Measurements from ENCODE around the gene SH3PXD2A. TPM values are rescaled to one million over a fixed set of nuclear protein-coding genes. Genes with fewer than 3 reads are reported as not detected.

The SH3PXD2A gene
- total RNA-seq, 2 donors from 2014 or later = 7.8 to 10.2 TPM

DNA sequence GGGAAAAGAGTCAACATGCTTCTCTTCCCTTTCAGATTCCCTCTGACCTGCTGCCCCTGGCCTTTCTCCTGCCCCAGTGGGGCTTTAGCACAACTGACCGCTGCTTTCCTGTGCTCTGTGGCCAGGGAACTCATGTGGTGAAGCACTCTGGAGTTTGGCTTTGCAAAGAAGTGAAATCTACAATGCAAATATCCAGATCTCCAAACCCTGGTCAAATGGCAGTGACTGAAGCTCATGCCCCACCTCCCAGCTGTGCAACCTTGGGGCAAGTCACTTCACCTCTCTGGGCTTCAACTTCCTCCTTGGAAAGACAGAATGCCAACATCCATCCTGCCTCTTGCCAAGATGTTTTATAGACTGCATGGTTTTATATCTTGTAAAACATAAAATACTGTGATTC lies 204.0 kb downstream of the SH3PXD2A start:
- no peak for ATAC-seq (replicated peaks in 1 of 2)
- no peaks in the 10 kb centered on the region for H3K36me3 Mint-ChIP-seq (ENCODE audit: insufficient read depth in 2 of 2)

GRCh38 chr10:103649654-103650423 lies 205.5 kb downstream of the SH3PXD2A start:
- Mint-ChIP-seq H3K27me3 (ENCODE audit: low read depth) (no peaks in the 10 kb centered on the region), H3K4me3 (no peak overlapping the region), H3K36me3 (ENCODE audit: insufficient read depth in 2 of 2) (no peaks in the 10 kb centered on the region), H3K27ac (no peak overlapping the region), H3K4me1 (ENCODE audit: low read depth) (no peaks in the 10 kb centered on the region), H3K9me3 (no peaks in the 10 kb centered on the region)
- DNase-seq = no peak
- no peak for ATAC-seq (replicated peaks in 1 of 2)

More for the DNA sequence above, 204.0 kb downstream of the SH3PXD2A start:
- no peak overlapping the region for H3K27ac Mint-ChIP-seq
- H3K27me3 Mint-ChIP-seq (ENCODE audit: low read depth) = no peaks in the 10 kb centered on the region
- no peak overlapping the region for H3K4me3 Mint-ChIP-seq
- DNase-seq = no peak
- no peaks in the 10 kb centered on the region for H3K4me1 Mint-ChIP-seq (ENCODE audit: low read depth)
- no peaks in the 10 kb centered on the region for H3K9me3 Mint-ChIP-seq

GRCh38 chr10:103648636-103649532 lies 206.5 kb downstream of the SH3PXD2A start:
- H3K27me3 Mint-ChIP-seq (ENCODE audit: low read depth) = no peaks in the 10 kb centered on the region
- no peaks in the 10 kb centered on the region for H3K4me1 Mint-ChIP-seq (ENCODE audit: low read depth)
- no peak overlapping the region for H3K27ac Mint-ChIP-seq
- H3K4me3 Mint-ChIP-seq = no peak overlapping the region
- ATAC-seq (replicated peaks in 1 of 2) (no peak), DNase-seq (no peak)
- no peaks in the 10 kb centered on the region for H3K9me3 Mint-ChIP-seq
- no peaks in the 10 kb centered on the region for H3K36me3 Mint-ChIP-seq (ENCODE audit: insufficient read depth in 2 of 2)

GRCh38 chr10:103648251-103648635 lies 207.1 kb downstream of the SH3PXD2A start:
- Mint-ChIP-seq H3K27ac (no peak overlapping the region), H3K4me3 (no peak overlapping the region)
- ATAC-seq (replicated peaks in 1 of 2) = no peak

DNA sequence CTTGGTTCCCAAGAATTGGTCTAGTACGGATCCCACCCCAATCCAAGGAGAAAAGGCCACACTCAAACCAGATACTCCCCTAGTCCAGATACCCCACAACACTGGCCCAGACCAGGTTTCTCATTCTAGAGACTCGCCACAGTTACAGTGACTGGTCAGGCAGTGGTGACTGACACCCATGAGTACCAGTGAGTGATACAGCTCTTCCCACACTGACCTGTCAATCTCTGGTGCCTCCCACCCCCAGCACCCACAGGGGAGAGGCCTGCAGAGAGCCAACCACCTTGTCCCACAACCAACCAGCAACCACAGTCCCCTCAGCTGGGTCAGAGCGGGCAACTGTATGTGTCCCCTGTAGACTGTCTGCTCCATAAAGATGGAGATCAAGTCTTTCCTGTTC lies 209.1 kb downstream of the SH3PXD2A start:
- Mint-ChIP-seq H3K27ac (no peak overlapping the region), H3K4me1 (ENCODE audit: low read depth) (no peaks in the 10 kb centered on the region)
- no peak for ATAC-seq (replicated peaks in 1 of 2)

More at GRCh38 chr10:103648251-103648635, 207.1 kb downstream of the SH3PXD2A start:
- H3K9me3 Mint-ChIP-seq = no peaks in the 10 kb centered on the region
- DNase-seq = no peak
- H3K27me3 Mint-ChIP-seq (ENCODE audit: low read depth) = no peaks in the 10 kb centered on the region
- H3K36me3 Mint-ChIP-seq (ENCODE audit: insufficient read depth in 2 of 2) = no peaks in the 10 kb centered on the region
- no peaks in the 10 kb centered on the region for H3K4me1 Mint-ChIP-seq (ENCODE audit: low read depth)

DNA sequence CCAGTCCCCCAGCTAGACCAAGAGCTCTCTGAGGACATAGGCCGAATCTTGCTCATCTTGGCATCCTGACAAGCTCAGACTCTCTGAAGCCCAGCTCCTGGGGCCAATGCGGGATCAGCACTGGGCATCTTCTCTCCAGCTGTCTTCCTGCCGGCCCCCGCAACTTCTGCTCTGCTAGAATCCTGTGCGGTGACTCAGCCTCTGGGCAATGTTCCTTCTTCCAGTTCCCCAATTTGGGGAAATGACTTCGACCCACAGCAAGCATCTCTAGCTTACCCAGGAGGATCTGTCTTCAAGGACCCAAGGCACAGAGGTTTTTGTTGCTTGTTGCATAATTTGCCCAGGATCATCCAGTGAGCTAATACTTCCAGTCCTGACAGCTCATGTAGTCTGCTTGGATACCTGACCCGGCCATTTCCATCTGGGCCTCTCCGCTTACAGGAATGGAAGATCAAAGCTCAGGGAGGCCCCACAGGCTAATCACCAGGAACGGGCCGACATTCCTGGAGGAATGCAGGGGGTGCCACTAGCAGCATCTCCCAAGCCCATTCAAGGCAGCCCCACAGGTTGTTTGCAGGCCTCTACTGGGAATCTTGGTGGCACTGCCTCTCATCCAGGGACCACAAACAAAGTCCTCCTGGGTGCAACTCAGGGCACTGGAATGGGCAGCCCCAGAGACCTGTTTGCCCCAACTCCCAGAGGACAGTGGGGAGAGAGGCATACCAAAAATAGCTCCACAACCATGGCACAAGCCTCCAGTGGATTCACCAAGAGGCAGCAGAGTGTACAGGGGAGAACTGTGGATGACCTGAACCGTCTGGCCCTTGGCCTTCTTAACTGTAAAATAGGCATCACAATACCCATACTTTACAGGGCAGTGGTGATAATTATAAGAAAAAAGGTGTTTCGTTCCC lies 210.0 kb downstream of the SH3PXD2A start:
- ATAC-seq (replicated peaks in 1 of 2) (no peak), DNase-seq (no peak)
- no peaks in the 10 kb centered on the region for H3K36me3 Mint-ChIP-seq (ENCODE audit: insufficient read depth in 2 of 2)
- H3K27ac Mint-ChIP-seq = no peak overlapping the region
- H3K4me3 Mint-ChIP-seq = no peak overlapping the region
- no peaks in the 10 kb centered on the region for H3K27me3 Mint-ChIP-seq (ENCODE audit: low read depth)
- H3K4me1 Mint-ChIP-seq (ENCODE audit: low read depth) = no peaks in the 10 kb centered on the region
- no peaks in the 10 kb centered on the region for H3K9me3 Mint-ChIP-seq

More for the DNA sequence above, 209.1 kb downstream of the SH3PXD2A start:
- Mint-ChIP-seq H3K27me3 (ENCODE audit: low read depth) (no peaks in the 10 kb centered on the region), H3K9me3 (no peaks in the 10 kb centered on the region), H3K36me3 (ENCODE audit: insufficient read depth in 2 of 2) (no peaks in the 10 kb centered on the region), H3K4me3 (no peak overlapping the region)
- no peak for DNase-seq

GRCh38 chr10:103643381-103643780 lies 212.0 kb downstream of the SH3PXD2A start:
- Mint-ChIP-seq H3K27me3 (ENCODE audit: low read depth) (no peaks in the 10 kb centered on the region), H3K27ac (no peak overlapping the region), H3K36me3 (ENCODE audit: insufficient read depth in 2 of 2) (no peaks in the 10 kb centered on the region), H3K4me3 (no peak overlapping the region), H3K4me1 (ENCODE audit: low read depth) (no peaks in the 10 kb centered on the region), H3K9me3 (no peaks in the 10 kb centered on the region)
- ATAC-seq (replicated peaks in 1 of 2) (no peak), DNase-seq (no peak)

DNA sequence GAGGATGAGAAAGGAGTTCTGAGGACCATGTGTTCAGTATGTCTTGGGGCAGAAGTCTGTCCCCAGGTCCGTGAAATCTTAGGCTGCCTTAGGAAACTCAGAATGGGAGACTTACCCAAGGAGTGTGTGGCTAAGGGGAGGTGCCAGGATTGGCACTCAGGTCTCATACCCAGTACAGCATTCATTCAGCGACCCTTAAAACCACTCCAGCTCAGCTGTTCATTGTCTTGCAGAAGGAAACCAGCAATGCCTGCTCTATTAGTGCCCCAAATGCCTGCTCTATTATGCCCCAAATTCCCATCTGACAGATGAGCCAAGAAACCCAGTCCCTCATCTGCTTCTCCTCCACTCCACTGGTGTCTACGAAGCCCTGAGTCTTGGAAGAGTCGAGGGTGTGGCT lies 214.1 kb downstream of the SH3PXD2A start:
- ATAC-seq (replicated peaks in 1 of 2) (no peak), DNase-seq (no peak)
- H3K9me3 Mint-ChIP-seq = no peaks in the 10 kb centered on the region
- H3K4me1 Mint-ChIP-seq (ENCODE audit: low read depth) = no peaks in the 10 kb centered on the region
- no peak overlapping the region for H3K4me3 Mint-ChIP-seq
- no peak overlapping the region for H3K27ac Mint-ChIP-seq
- H3K36me3 Mint-ChIP-seq (ENCODE audit: insufficient read depth in 2 of 2) = no peaks in the 10 kb centered on the region
- no peaks in the 10 kb centered on the region for H3K27me3 Mint-ChIP-seq (ENCODE audit: low read depth)

DNA sequence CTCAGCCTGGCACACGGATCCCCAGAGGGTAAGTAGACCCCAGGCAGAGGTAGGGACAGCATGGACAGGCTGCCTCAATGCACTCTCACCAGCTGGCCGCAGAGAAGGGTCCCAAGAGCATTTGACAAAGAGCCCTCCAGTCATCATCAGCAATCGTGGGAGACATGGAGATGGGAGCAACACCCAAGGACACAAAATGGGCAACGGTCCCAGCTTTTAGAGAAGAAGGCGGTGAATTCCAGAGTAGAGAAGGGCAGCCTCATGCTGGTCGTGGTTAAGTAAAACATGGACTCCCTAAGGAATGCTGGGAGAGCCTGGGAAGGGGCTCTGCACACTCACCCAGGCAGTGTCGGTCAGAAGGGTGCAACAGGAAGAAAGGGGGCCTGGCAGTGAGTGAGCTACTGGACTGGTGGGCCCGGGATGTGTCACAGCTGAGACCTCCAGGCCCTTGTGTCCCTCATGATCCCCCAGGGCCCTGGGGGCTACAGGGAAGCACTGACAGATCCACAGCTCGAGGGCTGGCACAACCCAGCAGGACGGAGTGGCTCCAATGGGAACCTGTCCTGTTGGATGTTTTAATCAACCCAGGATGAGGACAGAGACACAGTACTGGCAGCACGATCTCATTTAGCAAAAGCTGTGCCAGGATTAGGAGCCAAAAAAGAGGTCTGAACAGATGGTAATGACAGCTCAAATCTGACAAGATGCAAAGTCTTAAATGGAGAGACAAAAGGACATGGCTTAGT lies 214.8 kb downstream of the SH3PXD2A start:
- H3K4me3 Mint-ChIP-seq = no peak overlapping the region
- no peaks in the 10 kb centered on the region for H3K4me1 Mint-ChIP-seq (ENCODE audit: low read depth)
- no peaks in the 10 kb centered on the region for H3K36me3 Mint-ChIP-seq (ENCODE audit: insufficient read depth in 2 of 2)
- no peak overlapping the region for H3K27ac Mint-ChIP-seq
- H3K9me3 Mint-ChIP-seq = no peaks in the 10 kb centered on the region
- ATAC-seq (replicated peaks in 1 of 2) (no peak), DNase-seq (no peak)
- H3K27me3 Mint-ChIP-seq (ENCODE audit: low read depth) = no peaks in the 10 kb centered on the region

DNA sequence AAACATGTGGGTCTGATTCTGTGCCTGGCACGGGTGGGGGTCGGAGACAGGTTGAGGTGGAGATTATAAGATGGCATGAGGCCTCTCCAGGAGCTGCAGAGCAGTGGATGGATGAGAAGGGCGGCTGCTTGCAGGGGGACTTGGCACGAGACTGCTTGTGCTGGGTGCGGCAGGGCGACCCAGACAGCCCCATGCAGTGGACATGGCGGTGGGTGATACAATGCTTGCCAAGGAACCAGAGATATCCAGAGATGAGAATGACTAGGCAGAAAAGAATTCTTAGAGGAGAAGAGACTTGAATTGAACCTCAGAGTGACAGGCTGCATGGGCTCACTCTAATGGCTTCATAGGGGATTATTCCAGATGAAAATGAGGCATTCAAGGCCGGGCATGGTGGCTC lies 216.4 kb downstream of the SH3PXD2A start:
- H3K27me3 Mint-ChIP-seq (ENCODE audit: low read depth) = no peaks in the 10 kb centered on the region
- H3K36me3 Mint-ChIP-seq (ENCODE audit: insufficient read depth in 2 of 2) = no peaks in the 10 kb centered on the region
- ATAC-seq (replicated peaks in 1 of 2) (no peak), DNase-seq (no peak)
- H3K9me3 Mint-ChIP-seq = no peaks in the 10 kb centered on the region
- H3K4me1 Mint-ChIP-seq (ENCODE audit: low read depth) = peaks cover 4% of the 10 kb centered on the region
- no peak overlapping the region for H3K4me3 Mint-ChIP-seq
- no peak overlapping the region for H3K27ac Mint-ChIP-seq

DNA sequence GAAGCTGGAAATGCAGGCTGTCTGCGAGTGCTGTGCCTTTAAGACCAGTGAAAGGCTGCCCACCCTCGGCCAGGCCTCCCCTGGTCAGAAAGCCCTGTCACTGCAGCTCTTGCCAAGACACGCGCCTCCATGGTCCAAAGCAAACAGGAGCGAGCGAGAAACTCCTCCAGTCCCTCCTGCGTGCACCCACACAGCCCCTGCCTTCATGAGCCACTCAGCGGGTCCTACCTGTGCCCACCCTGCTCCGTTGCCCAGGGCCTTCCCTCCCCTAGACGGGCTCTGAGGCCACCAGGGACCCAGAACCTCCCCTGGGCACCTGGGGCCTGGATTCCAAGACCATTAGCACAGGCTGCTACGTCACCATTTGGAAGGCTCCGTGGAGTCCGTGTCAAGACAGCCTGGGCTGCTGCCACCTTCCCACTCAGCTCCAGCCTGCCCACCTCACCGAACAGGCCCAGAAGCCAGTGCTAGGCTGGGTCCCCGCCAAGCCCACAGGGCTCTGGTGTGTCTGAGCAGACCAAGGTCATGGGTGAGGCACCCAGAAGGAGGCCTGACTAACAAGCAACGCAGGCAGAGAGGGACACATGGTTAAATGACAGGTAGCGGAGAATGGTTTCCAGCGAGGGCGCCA lies 217.3 kb downstream of the SH3PXD2A start:
- Mint-ChIP-seq H3K27ac (no peak overlapping the region), H3K9me3 (no peaks in the 10 kb centered on the region), H3K4me3 (no peak overlapping the region), H3K27me3 (ENCODE audit: low read depth) (no peaks in the 10 kb centered on the region), H3K4me1 (ENCODE audit: low read depth) (peaks cover 4% of the 10 kb centered on the region), H3K36me3 (ENCODE audit: insufficient read depth in 2 of 2) (no peaks in the 10 kb centered on the region)
- ATAC-seq (replicated peaks in 1 of 2) (no peak), DNase-seq (no peak)

DNA sequence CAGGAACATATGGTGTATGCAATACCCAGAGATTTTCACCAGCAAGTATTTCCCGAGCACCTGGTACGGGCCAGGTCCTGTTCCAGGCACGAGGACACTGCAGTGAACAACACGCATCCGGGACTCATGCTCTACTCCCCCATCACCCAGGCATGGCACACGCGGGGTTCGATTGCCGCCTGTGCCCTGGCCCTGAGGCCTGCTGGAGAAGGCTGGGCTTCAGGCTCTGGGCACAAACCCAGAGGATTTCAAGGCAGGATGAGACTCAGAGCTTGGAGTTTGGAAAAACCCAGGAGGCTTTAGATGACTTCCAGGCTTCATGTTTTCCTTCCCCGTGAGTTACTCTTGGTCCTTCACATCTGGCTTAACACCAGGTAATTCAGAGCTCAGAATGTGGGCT lies 218.4 kb downstream of the SH3PXD2A start:
- Mint-ChIP-seq H3K27ac (no peak overlapping the region), H3K27me3 (ENCODE audit: low read depth) (no peaks in the 10 kb centered on the region), H3K9me3 (no peaks in the 10 kb centered on the region), H3K4me1 (ENCODE audit: low read depth) (peaks cover 4% of the 10 kb centered on the region), H3K4me3 (no peak overlapping the region), H3K36me3 (ENCODE audit: insufficient read depth in 2 of 2) (no peaks in the 10 kb centered on the region)
- DNase-seq (no peak), ATAC-seq (replicated peaks in 1 of 2) (no peak)
